GM19023 (cell line): ENCODE data around the gene IQSEC1.
A peak's percentile ranks its signal among the peaks of the same experiment; 100 is the strongest.

Experiments used
- ATAC-seq: cut with Tn5 transposase; IDR thresholded peaks from one replicate; pipeline ENCODE4 v1.9.1; 2021; ENCODE audit warnings: mild to moderate bottlenecking, moderate library complexity; ENCODE audit not compliant: unreplicated experiment

Gene IQSEC1

GRCh38 chr3:13018561-13019242 lies 54.5 kb downstream of the IQSEC1 start:
- no peak for ATAC-seq

GRCh38 chr3:13018043-13018451 lies 55.2 kb downstream of the IQSEC1 start:
- no peak for ATAC-seq

DNA sequence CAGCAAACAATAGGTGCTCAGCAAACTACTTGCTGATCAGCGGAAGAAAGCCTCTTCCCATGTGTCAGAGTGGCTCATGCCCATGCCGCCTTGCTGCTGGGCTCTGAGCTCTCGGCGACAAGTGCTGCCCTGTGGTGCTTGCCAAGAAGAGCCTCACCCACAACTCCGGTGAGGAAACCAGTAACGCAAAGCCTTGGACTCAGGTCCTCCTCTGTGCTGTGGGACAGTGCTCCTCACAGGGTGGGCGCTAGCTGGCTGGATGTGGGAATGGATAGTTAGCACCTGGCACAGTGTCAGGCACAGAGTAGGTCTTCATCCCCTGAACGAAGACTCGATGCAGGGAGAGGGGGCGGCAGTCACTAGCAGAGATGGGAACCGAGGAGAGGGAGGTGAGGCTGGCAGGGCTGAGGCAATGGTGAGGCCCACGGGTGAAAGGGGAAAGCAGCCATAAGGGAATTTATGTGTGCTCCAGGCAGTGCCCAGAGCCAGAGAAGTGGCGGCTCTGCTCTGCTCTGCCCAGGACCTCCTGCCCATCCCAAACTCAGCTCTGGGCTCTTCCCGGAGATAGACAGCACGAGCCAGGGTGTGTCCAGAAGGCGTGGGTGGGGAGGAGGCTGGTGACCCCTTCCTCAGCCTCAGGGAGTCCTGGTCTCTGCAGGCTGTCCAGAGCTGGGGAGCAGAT lies 55.7 kb downstream of the IQSEC1 start:
- no peak for ATAC-seq

- ATAC-seq = no peak
Measured at GRCh38 chr3:13016721-13017255, 56.4 kb downstream of the IQSEC1 start.

DNA sequence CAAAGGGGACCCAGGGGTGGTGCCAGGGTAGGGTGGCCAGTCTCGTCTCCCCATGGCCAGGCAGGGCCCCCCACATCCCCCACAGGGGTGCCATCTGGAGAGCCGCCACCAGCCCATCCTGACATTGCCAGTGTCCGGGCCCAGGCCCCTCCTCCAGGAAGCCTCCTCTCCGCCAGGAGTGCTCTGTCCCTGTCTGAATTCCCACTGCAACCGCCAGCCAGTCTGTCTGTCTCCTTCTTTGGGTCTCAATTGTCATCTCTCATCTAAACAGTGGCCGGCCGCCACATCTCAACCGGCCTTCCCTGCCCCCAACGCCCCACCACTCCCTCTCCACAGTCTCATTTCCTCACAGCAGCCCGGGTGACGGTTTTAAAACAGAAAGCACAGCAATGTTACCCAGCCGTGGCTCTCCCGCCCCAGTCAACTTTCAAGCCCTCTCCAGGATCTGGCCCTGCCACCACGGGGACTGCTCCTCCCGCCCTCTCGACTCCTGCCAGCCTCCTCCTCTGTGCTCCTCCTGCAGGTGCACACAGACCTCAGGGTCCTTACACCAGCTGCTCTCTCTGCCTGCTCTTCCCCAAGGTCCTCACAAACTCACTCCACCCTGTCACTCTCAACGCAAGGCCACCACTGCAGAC lies 57.0 kb downstream of the IQSEC1 start:
- ATAC-seq = peak; percentile 21

GRCh38 chr3:13015286-13016082 lies 57.7 kb downstream of the IQSEC1 start:
- peak; percentile 28 for ATAC-seq

DNA sequence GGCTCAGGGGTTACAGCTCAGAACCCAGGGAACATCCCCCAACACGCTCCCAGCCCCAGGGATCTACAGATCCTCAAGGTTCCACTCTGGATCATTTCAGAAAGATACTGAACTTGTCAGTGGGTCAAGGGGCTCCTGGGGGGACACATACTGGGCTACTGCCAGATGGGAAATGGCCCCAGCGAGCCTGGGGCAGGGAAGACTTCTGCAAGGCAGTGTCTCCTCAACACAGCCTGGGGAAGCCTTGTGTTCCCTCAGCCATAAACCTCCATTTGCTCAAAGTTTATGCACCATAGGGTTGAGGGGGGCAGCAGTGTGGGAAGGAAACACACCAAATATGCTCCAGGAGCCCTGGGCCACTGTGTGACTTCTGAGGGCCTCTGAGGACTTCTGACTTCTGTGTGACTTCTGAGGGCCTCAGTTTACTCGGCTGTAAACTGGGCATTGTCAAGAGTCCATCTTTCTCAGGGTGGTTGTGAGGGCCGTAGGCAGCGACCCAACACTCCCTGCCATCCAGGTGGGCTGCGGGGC lies 58.4 kb downstream of the IQSEC1 start:
- no peak for ATAC-seq

- no peak for ATAC-seq
Measured at GRCh38 chr3:13013994-13014754, 59.1 kb downstream of the IQSEC1 start.

GRCh38 chr3:13013566-13013965 lies 59.7 kb downstream of the IQSEC1 start:
- ATAC-seq = no peak

- ATAC-seq = no peak
Measured at GRCh38 chr3:13013151-13013561, 60.1 kb downstream of the IQSEC1 start.

GRCh38 chr3:13012221-13012691 lies 61.0 kb downstream of the IQSEC1 start:
- peak; percentile 29 for ATAC-seq

DNA sequence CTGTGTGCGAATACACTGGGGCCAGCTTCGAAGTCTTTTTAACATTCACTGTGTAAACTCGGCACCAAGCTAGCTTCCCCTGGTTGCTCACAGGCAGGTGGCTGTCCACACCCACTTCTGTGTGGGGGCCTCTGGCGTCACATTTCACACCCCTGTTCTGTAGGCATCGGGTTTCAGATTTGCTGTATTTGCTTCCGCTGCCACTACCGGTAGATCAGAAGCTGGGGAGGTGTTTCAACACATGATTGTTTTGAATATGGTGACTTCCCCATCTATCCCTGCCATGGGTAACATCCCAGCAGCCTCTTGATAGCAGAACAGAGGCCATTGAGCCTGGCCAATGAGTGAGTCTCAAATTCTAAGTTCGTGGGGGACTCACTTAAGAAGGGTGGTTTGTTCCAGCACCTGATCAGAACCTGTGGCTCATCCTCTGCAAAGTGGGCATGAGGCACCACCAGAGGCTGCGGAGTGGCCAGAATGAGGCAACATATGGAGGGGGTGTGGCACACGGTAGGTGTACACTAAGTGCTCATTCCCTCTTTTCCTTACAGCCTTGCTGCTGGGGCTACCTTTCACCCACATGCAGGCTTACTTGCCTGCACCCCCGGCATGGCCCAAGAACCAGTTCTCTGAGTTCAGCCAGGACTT lies 61.5 kb downstream of the IQSEC1 start:
- peak; percentile 49 for ATAC-seq

DNA sequence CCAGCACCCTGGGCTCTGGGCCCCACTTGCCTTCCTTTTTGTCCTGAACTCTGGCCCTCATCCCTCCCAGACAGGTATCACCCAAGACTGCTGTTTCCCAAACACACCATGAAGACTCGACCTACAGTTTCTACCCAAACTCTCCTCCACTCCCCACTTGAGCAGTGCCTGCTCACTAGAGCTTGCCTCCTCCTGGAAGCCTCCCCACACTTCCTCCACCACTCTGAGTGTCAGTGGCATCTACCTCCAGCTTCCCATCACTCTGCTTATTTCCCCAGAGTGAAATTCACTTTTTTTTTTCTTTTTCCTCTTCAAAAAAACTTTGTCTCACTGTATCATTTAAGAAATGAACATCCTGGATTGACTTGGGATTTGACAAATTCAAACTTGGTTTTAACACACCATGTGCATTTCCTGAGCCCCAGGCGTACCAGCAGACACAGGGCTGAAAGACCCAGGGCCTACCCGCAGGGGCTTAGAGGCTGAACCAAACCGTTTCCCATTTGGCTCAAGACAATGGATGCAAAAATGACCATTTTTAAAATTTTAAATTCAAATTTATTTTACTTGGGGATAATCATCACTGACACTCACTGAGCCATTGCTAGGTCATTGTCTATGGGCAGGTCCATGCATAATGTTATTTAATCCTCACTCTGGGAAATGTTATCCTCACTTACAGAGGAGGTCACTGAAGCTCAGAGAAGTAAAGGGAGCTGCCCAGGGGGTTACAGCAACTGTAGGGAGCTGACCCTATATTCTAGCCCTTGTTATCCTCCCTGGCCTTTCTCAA lies 62.3 kb downstream of the IQSEC1 start:
- no peak for ATAC-seq

DNA sequence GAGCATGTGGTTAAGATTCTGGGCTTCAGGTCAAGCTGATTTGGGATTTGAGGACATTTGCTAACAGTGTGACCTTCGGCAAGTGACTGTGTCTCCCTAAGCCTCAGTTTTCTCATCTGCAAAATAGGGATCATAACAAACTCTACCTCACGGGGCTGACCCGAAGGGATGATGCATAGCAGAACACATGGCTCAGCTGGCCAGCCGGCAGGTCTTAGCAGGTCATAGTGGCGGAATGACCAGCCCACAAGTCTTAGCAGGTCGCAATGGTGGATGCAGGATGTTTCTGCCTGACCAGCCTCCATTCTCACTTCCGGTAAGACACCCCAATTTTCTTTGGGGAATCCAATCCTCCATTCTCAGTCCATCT lies 63.3 kb downstream of the IQSEC1 start:
- no peak for ATAC-seq

- no peak for ATAC-seq
Measured at GRCh38 chr3:13009132-13009945, 63.9 kb downstream of the IQSEC1 start.

- no peak for ATAC-seq
Measured at GRCh38 chr3:13008155-13008995, 64.9 kb downstream of the IQSEC1 start.
